COR-L47 (cell line): ENCODE data around the gene CABP4.

Source experiments
- DNase-seq: peaks from one replicate; lab custom pipeline; 2025; lab: John Stamatoyannopoulos, UW

Gene CABP4

GRCh38 chr11:67496113-67496512 lies 41.0 kb downstream of the CABP4 start:
- DNase-seq: no peak

GRCh38 chr11:67497656-67498291 lies 42.6 kb downstream of the CABP4 start:
- DNase-seq: no peak

GRCh38 chr11:67498544-67498972 lies 43.4 kb downstream of the CABP4 start:
- no peak for DNase-seq

- no peak for DNase-seq
Observed at GRCh38 chr11:67499808-67500483, 44.8 kb downstream of the CABP4 start.

- peak; percentile 36 for DNase-seq
Observed at GRCh38 chr11:67500484-67500821, 45.3 kb downstream of the CABP4 start.

GRCh38 chr11:67500831-67501715 lies 45.9 kb downstream of the CABP4 start:
- no peak for DNase-seq

- DNase-seq: no peak
Observed at GRCh38 chr11:67501854-67502253, 46.7 kb downstream of the CABP4 start.

- DNase-seq: no peak
Observed at GRCh38 chr11:67502328-67502979, 47.3 kb downstream of the CABP4 start.

GRCh38 chr11:67503119-67504004 lies 48.2 kb downstream of the CABP4 start:
- no peak for DNase-seq

GRCh38 chr11:67504005-67504949 lies 49.1 kb downstream of the CABP4 start:
- DNase-seq: peak; percentile 40

GRCh38 chr11:67504950-67505581 lies 49.9 kb downstream of the CABP4 start, which contains the start of gene PITPNM1:
PITPNM1 (minus strand) TSS chr11:67505363; CDS start chr11:67504180, 1,183 bp downstream.
- peak; percentile 13 for DNase-seq

- DNase-seq: peak; percentile 86
Observed at GRCh38 chr11:67505605-67506396, 50.6 kb downstream of the CABP4 start.

GRCh38 chr11:67506426-67507051 lies 51.4 kb downstream of the CABP4 start:
- no peak for DNase-seq

GRCh38 chr11:67507242-67507863 lies 52.2 kb downstream of the CABP4 start:
- no peak for DNase-seq

GRCh38 chr11:67507864-67508485 lies 52.8 kb downstream of the CABP4 start, which contains the start of gene CDK2AP2:
CDK2AP2 (minus strand) TSS chr11:67508162; CDS start chr11:67508082, 80 bp downstream.
- peak; percentile 100 for DNase-seq

GRCh38 chr11:67508486-67509121 lies 53.5 kb downstream of the CABP4 start:
- DNase-seq: peak; percentile 97

GRCh38 chr11:67510023-67510345 lies 54.8 kb downstream of the CABP4 start:
- no peak for DNase-seq
